Measurements from ENCODE around the gene LRRC46.

Gene LRRC46

GRCh38 chr17:47872019-47872650 is 40.7 kb downstream of the LRRC46 start:
- no peaks in the 10 kb centered on the region for H3K36me3 Mint-ChIP-seq
- H3K4me3 Mint-ChIP-seq, result no peak overlapping the region
- H3K4me1 Mint-ChIP-seq, result no peaks in the 10 kb centered on the region
- peaks cover 15% of the 10 kb centered on the region for H3K27me3 Mint-ChIP-seq
- H3K9me3 Mint-ChIP-seq, result no peaks in the 10 kb centered on the region
- H3K27ac Mint-ChIP-seq, result no peak overlapping the region

- Mint-ChIP-seq H3K4me3 (no peak overlapping the region), H3K27ac (no peak overlapping the region), H3K4me1 (no peaks in the 10 kb centered on the region), H3K27me3 (peaks cover 15% of the 10 kb centered on the region), H3K9me3 (no peaks in the 10 kb centered on the region), H3K36me3 (no peaks in the 10 kb centered on the region)
Measured at GRCh38 chr17:47872651-47873161, 41.2 kb downstream of the LRRC46 start.

- no peak overlapping the region for H3K4me3 Mint-ChIP-seq
- H3K27ac Mint-ChIP-seq, result no peak overlapping the region
- H3K9me3 Mint-ChIP-seq, result no peaks in the 10 kb centered on the region
- H3K27me3 Mint-ChIP-seq, result peaks cover 15% of the 10 kb centered on the region
- no peaks in the 10 kb centered on the region for H3K36me3 Mint-ChIP-seq
- H3K4me1 Mint-ChIP-seq, result no peaks in the 10 kb centered on the region
Measured at GRCh38 chr17:47873200-47874090, 42.0 kb downstream of the LRRC46 start.

- Mint-ChIP-seq H3K4me3 (no peak overlapping the region), H3K9me3 (no peaks in the 10 kb centered on the region), H3K27ac (no peak overlapping the region), H3K4me1 (peaks cover 6% of the 10 kb centered on the region), H3K36me3 (no peaks in the 10 kb centered on the region), H3K27me3 (peaks cover 15% of the 10 kb centered on the region)
Measured at GRCh38 chr17:47875011-47875985, 43.8 kb downstream of the LRRC46 start.

- H3K36me3 Mint-ChIP-seq, result no peaks in the 10 kb centered on the region
- H3K4me3 Mint-ChIP-seq, result no peak overlapping the region
- peaks cover 6% of the 10 kb centered on the region for H3K4me1 Mint-ChIP-seq
- H3K9me3 Mint-ChIP-seq, result no peaks in the 10 kb centered on the region
- H3K27ac Mint-ChIP-seq, result no peak overlapping the region
- peaks cover 6% of the 10 kb centered on the region for H3K27me3 Mint-ChIP-seq
Measured at GRCh38 chr17:47877368-47878034, 46.0 kb downstream of the LRRC46 start.

GRCh38 chr17:47878203-47879027 is 46.9 kb downstream of the LRRC46 start:
- Mint-ChIP-seq H3K4me1 (peaks cover 14% of the 10 kb centered on the region), H3K27me3 (peaks cover 6% of the 10 kb centered on the region)

GRCh38 chr17:47879028-47879585 is 47.6 kb downstream of the LRRC46 start:
- no peaks in the 10 kb centered on the region for H3K27me3 Mint-ChIP-seq

More at GRCh38 chr17:47878203-47879027, 46.9 kb downstream of the LRRC46 start:
- no peak overlapping the region for H3K4me3 Mint-ChIP-seq
- no peaks in the 10 kb centered on the region for H3K9me3 Mint-ChIP-seq
- H3K36me3 Mint-ChIP-seq, result no peaks in the 10 kb centered on the region
- peak overlapping the region; percentile 4 for H3K27ac Mint-ChIP-seq

GRCh38 chr17:47879776-47880454 is 48.4 kb downstream of the LRRC46 start:
- Mint-ChIP-seq H3K9me3 (no peaks in the 10 kb centered on the region), H3K27me3 (no peaks in the 10 kb centered on the region), H3K27ac (no peak overlapping the region), H3K4me1 (peaks cover 29% of the 10 kb centered on the region), H3K4me3 (no peak overlapping the region), H3K36me3 (no peaks in the 10 kb centered on the region)

More at GRCh38 chr17:47879028-47879585, 47.6 kb downstream of the LRRC46 start:
- Mint-ChIP-seq H3K36me3 (no peaks in the 10 kb centered on the region), H3K9me3 (no peaks in the 10 kb centered on the region), H3K27ac (peak overlapping the region; percentile 13), H3K4me3 (no peak overlapping the region), H3K4me1 (peaks cover 21% of the 10 kb centered on the region)

GRCh38 chr17:47882247-47882646 is 50.8 kb downstream of the LRRC46 start:
- Mint-ChIP-seq H3K4me3 (no peak overlapping the region), H3K27ac (no peak overlapping the region), H3K9me3 (no peaks in the 10 kb centered on the region), H3K4me1 (peaks cover 41% of the 10 kb centered on the region), H3K27me3 (no peaks in the 10 kb centered on the region), H3K36me3 (no peaks in the 10 kb centered on the region)

GRCh38 chr17:47882695-47883588 is 51.5 kb downstream of the LRRC46 start:
- H3K36me3 Mint-ChIP-seq, result no peaks in the 10 kb centered on the region
- no peaks in the 10 kb centered on the region for H3K9me3 Mint-ChIP-seq
- no peaks in the 10 kb centered on the region for H3K27me3 Mint-ChIP-seq
- H3K4me1 Mint-ChIP-seq, result peaks cover 41% of the 10 kb centered on the region
- no peak overlapping the region for H3K4me3 Mint-ChIP-seq
- no peak overlapping the region for H3K27ac Mint-ChIP-seq

GRCh38 chr17:47883589-47884426 is 52.3 kb downstream of the LRRC46 start:
- H3K27me3 Mint-ChIP-seq, result no peaks in the 10 kb centered on the region
- H3K27ac Mint-ChIP-seq, result no peak overlapping the region
- H3K36me3 Mint-ChIP-seq, result no peaks in the 10 kb centered on the region
- H3K9me3 Mint-ChIP-seq, result no peaks in the 10 kb centered on the region
- H3K4me3 Mint-ChIP-seq, result no peak overlapping the region
- peaks cover 40% of the 10 kb centered on the region for H3K4me1 Mint-ChIP-seq

GRCh38 chr17:47884427-47884740 is 52.9 kb downstream of the LRRC46 start:
- H3K27ac Mint-ChIP-seq, result no peak overlapping the region
- H3K36me3 Mint-ChIP-seq, result no peaks in the 10 kb centered on the region
- H3K27me3 Mint-ChIP-seq, result no peaks in the 10 kb centered on the region
- H3K9me3 Mint-ChIP-seq, result no peaks in the 10 kb centered on the region
- peaks cover 35% of the 10 kb centered on the region for H3K4me1 Mint-ChIP-seq
- no peak overlapping the region for H3K4me3 Mint-ChIP-seq

Measured in activated naive CD4-positive, alpha-beta T cell treated with anti-CD3 and anti-CD28 coated beads, Interleukin-2, amount 50 U/mL, for 24 hours (primary cell).